ENCODE results near the gene ZNF136. TPM values are rescaled to one million over a fixed set of nuclear protein-coding genes. Genes with fewer than 3 reads are reported as not detected.

The ZNF136 gene
- 3.2 and 4.5 TPM in 2 replicates for total RNA-seq (2014; rRNA removed; shearing (Covaris generic))
- 1.9 and 2.3 TPM in 2 replicates for polyA plus RNA-seq (2015; cell fraction: cytosol; rRNA removed)
- 3.0 and 3.3 TPM in 2 replicates for polyA plus RNA-seq (2015; cell fraction: nucleus; rRNA removed)

DNA sequence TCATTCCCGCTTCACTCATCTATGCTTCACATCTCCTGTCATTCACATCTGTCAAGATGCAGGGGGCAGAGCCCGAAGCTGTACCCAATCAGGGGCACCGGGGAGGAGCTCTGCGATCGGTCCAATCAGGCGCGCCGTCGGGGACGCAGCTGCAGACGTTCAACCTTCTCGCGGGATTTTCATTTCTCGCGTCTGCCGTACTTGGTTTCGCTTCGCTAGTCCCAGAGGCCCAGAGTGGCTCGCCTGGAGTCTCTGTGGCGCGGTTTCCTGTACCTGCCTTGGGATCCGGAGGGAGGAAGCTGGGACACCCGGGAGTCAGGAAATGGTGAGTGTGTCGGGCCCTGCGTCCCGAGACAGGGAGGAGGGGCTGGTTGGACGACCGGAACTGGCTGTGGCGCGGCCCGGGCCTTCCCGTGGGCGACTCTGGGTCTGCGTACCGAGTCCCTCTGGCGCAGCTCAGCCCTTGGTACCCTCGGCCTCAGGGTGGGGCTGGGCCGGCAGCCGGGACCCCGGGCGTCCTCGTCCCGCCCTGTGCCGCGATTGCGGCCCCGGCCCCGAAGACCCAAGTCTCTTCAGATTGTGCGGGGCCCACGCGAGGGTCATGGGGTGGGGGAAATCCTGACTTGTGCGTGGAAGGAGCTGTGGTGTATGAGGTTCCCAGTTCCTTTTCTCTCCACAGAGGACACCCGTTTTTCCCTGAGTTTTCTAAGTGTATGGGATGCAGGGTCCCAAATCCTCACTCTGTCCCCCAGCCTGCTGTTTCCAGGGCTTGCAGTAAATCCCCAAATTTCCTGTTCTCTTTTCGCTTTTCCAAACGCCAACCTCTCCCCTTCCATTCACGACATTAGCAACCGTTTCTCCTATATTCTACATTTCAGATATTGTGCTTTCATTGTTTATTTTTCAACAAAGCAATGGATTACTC, at the start of gene ZNF136:
Gene ZNF136 (plus strand): TSS at position 215 of the 925 bp plus-strand sequence. CDS start 108 bp downstream, at position 323.
- in situ Hi-C loops (cut with HindIII; ENCODE audit: low pct_unique_long_range_greater_than_20kb, low sequenced_read_pairs) = no loop called here
- peak; percentile 93 for DNase-seq (ENCODE audit: low read depth, low spot score)

DNA sequence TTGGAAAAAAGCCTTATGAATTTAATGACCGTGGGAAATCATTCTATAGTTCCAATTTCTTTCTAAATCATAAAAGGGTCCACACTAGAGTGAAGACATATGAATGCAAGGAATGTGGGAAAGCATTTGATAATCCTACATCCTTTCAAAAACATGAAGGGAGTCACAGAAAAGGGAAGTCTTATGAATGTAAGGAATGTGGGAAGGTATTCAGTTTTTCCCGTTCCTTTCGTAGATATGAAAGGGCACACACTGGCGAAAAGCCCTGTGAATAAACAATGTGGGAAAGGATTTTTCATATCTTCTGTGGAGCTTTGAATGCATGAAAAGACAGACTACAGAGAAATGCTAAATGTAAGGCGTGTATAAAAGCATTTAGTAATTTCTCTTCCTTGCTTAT, 49.8 kb upstream of the ZNF136 start:
- in situ Hi-C loops (cut with HindIII; ENCODE audit: low pct_unique_long_range_greater_than_20kb, low sequenced_read_pairs) = no loop called here
- no peak for DNase-seq (ENCODE audit: low read depth, low spot score)

DNA sequence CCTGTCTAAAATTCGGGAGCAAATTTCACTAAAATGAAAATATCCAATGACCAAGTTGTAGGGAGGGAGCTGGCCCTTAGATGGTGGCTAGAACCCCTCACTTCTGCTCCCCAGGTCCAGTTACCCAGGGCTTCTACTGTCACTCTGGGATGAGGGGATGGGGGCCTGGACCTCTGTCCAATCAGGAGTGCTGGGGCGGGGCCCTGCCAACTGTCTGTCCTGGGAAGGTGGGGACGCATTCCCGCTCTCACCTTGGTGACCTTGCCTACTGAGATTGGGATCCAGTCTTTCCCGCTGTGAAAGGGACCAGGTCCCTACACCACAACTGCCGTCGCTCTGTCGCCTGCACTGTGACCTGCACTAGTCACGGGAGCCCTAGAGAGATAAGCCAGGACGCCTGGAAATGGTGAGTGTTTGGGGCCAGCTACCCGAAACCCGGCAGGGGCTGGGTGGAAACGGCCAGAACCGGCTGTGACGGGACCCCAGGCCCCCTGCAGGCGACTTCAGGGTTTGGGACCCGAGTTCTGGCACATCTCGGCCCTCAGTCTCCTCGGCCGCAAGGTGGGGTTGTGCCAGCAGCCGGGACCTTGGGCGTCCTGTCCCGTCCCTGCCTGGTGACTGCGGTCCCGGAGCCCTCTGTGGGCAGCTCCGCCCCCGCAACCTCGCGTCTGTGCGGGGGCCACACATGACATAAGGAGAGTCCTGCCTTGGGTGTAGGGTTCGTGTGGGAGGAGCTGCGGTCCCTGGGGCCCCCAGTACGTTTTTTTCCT, 45.5 kb upstream of the ZNF136 start:
- in situ Hi-C loops (cut with HindIII; ENCODE audit: low pct_unique_long_range_greater_than_20kb, low sequenced_read_pairs) = no loop called here
- DNase-seq (ENCODE audit: low read depth, low spot score) = no peak

DNA sequence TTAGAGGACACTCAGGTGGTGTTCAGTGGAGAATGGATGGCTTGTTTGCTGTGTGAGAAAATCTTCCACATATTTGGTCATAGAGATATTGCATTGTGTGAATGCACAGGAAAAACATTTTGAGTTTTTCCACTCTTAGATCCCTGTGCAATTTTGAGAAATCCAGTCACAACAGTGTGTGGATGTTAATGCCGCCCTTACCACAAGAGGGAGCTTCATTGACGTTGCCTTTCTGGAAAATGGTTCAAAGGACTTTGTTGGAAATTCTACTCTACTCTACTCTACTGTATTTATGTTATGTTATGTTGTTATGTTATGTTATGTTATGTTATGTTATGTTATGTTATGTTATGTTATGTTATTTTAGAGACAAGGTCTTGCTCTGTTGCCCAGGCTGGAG, 36.2 kb upstream of the ZNF136 start:
- DNase-seq (ENCODE audit: low read depth, low spot score) = peak; percentile 36
- in situ Hi-C loops (cut with HindIII; ENCODE audit: low pct_unique_long_range_greater_than_20kb, low sequenced_read_pairs) = no loop called here

DNA sequence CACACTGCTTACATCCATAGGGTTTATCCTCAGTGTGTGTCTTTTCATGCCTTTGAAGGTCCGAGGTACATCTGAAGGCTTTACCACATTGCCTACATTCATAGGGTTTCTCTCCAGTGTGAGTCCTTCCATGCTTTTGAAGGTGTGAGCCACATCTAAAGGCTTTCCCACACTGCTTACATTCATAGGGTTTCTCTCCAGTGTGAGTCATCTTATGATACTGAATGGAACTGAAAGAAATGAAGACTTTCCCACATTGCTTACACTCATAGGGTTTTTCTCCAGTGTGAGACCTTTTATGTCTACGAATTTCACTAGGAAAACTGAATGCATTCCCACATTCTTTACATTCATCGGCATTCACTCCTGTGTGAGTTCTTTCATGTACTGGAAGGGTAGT, 29.8 kb upstream of the ZNF136 start:
- DNase-seq (ENCODE audit: low read depth, low spot score) = no peak
- in situ Hi-C loops (cut with HindIII; ENCODE audit: low pct_unique_long_range_greater_than_20kb, low sequenced_read_pairs) = no loop called here

DNA sequence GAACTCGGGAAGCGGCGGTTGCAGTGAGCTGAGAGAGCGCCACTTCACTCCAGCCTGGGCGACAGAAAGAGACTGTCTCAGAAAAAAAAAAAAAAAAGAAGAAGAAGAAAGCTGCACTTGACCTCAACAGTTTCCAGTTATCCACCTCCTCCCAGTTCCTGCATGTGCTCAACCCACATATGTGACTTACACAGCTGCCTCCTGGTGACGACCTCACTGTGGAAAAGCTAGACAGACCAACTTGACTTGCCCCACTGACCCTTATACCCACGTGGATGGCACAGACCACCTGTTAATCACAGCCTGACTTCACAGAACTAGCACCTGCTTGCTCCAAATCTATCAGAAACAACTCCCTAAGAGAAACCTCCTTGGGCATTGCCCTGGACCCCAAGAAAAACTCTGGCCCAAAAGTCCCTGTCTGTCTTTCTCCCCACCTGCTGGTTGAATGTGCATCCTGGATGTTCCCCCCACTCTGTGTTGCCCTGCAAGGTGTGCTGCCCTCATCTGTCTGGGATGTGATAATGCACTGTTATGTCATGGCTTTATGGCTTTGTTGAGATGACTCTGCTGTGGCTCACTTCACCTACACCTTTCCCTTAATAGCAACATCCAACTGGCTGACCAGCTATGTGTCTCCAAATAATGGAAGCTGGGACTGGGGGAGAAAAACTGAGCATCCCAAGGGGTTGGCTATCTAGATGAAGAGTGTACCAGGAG, 25.5 kb upstream of the ZNF136 start:
- no peak for DNase-seq (ENCODE audit: low read depth, low spot score)
- in situ Hi-C loops (cut with HindIII; ENCODE audit: low pct_unique_long_range_greater_than_20kb, low sequenced_read_pairs) = no loop called here

DNA sequence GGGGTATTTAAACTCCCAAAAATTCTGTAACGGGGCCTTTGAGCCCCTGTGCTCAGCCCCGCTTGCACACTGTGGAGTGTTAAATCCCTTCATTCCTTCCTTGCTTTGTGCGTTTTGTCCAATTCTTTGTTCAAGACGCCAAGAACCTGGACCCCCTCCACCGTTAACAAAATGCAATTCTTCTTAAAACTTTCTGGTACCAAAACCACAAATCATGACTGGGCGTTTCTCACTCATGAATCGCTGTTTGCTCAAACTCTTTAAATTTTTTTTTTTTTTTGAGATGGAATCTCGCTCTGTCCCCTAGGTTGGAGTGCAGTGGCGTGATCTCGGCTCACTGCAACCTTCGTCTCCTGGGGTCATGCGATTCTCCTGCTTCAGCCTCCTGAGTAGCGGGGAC, 23.6 kb upstream of the ZNF136 start:
- DNase-seq (ENCODE audit: low read depth, low spot score) = no peak
- in situ Hi-C loops (cut with HindIII; ENCODE audit: low pct_unique_long_range_greater_than_20kb, low sequenced_read_pairs) = no loop called here

DNA sequence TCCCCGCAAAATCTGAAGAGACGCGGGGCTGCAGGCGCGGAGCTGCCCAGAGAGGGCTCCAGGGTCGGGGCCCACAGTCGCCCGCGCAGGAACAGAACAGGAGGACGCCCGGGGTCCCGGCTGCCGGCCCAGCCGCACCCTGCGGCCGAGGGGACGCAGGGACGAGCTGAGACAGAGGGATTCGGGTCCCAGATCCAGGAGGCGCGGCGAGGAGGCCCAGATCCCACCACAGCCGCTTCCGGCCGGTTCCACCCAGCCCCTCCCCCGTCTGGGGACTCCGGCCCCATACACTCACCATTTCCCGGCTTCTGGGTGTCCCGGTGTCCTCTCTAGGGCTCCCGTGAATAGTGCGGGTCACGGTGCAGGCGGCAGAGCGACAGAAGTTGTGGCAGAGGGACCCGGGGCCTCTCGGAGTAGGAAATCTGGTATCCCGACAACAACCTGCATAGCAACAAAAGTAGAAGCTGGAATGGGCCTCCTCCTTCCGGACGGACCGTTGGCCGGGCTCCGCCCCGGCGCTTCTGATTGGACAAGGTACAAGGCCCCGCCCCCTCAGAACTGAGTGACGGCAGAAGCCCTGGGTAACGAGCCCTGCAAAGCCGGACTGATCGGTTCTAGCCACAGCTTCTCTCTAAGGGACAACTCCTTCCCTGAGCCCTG, 22.9 kb upstream of the ZNF136 start, which contains the start of gene ZNF20:
Gene ZNF20 (minus strand): TSS at position 466 of the 660 bp plus-strand sequence. CDS start 168 bp downstream, at position 298.
- DNase-seq (ENCODE audit: low read depth, low spot score) = peak; percentile 90
- in situ Hi-C loops (cut with HindIII; ENCODE audit: low pct_unique_long_range_greater_than_20kb, low sequenced_read_pairs) = no loop called here

DNA sequence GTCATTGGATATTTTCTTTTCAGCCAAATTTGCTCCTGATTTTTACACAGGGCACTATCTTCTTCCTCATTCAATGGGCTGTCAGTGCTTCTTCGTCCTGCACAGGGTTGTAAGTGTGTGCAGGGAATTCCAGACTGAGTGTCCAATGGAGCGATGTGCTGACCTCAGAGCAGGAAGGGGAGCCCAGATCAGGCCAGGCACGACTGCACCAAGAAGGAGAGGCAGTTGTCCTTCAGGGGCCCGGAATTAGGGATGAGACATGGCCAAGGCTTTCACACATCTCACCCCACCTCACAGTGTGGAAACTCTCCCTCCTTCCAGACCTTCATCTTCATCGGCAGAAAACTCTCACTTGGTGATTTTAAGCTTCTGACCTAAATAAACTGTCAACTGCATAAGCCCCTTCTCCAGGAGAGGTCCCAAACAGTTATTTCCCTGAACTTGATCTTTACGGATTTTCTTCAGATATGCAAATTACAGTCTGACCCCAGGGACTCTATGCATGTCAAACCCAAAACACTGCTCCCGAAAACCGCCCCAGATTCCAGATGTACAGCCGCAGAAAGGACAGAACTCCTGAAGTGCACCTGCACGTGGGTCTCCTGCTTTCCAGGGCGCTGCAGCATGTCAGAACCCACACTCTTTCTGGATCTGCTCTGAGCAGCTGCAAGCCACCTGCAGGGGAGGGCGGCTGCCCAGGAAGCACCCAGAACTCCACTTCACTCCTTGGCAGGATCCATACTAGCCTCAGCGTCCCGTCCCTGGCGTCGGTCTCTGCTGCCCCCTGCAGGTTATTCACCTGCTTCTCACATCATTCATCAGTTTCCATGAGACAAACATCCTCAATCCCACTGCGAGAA, 22.1 kb upstream of the ZNF136 start:
- DNase-seq (ENCODE audit: low read depth, low spot score) = peak; percentile 82
- in situ Hi-C loops (cut with HindIII; ENCODE audit: low pct_unique_long_range_greater_than_20kb, low sequenced_read_pairs) = no loop called here

DNA sequence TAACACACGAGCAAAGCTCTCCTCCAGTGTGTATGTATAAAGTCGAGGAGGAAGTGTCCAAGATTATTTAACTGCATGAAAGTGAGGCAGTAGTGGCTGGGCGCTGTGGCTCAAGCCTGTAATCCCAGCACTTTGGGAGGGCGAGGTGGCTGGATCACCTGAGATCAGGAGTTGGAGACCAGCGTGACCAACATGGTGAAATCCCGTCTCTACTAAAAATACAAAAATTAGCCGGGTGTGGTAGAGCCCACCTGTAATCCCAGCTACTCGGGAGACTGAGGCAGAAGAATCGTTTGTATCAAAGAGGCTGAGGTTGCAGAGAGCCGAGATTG, 21.5 kb upstream of the ZNF136 start:
- in situ Hi-C loops (cut with HindIII; ENCODE audit: low pct_unique_long_range_greater_than_20kb, low sequenced_read_pairs) = no loop called here

DNA sequence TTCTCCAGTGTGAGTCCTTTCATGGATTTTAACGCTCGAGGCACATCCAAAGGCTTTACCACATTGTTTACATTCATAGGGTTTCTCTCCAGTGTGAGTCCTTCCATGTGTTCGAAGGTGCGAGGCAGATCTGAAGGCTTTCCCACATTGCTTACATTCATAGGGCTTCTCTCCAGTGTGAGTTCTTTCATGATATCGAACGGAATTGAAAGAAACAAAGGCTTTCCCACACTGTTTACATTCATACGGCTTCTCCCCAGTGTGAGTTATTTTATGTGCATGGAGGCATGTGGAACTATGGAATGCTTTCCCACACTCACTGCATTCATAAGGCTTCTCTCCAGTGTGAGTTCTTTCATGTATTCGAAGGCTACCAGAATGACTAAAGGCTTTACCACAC, 17.5 kb upstream of the ZNF136 start:
- no peak for DNase-seq (ENCODE audit: low read depth, low spot score)
- in situ Hi-C loops (cut with HindIII; ENCODE audit: low pct_unique_long_range_greater_than_20kb, low sequenced_read_pairs) = no loop called here

More for the DNA sequence above, 21.5 kb upstream of the ZNF136 start:
- DNase-seq (ENCODE audit: low read depth, low spot score) = no peak

DNA sequence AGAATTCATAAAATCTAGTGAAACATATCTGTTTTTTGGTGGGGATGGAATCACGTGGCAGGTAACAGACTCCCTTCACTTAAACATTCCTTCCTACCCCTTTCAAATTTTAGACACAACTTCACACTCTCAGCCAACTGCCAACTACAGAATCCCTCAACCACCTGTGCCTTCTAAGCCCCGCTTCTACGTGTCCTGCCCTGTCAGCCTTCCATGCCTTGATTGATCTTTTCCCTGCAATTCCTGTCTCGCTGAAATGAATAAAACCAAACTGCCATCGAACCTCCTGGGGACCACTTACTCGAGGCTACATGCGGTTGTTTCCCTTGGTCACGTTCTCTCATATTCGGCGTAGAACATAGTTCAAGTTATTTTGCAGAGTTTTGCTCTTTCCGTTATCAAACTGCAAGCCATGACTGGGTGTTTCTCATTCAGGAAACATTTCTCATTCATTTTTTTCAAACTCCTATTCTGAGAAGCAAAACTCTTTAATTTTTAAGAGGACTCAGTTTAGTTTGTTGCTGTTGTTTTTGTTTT, 7.5 kb upstream of the ZNF136 start:
- in situ Hi-C loops (cut with HindIII; ENCODE audit: low pct_unique_long_range_greater_than_20kb, low sequenced_read_pairs) = no loop called here
- no peak for DNase-seq (ENCODE audit: low read depth, low spot score)

DNA sequence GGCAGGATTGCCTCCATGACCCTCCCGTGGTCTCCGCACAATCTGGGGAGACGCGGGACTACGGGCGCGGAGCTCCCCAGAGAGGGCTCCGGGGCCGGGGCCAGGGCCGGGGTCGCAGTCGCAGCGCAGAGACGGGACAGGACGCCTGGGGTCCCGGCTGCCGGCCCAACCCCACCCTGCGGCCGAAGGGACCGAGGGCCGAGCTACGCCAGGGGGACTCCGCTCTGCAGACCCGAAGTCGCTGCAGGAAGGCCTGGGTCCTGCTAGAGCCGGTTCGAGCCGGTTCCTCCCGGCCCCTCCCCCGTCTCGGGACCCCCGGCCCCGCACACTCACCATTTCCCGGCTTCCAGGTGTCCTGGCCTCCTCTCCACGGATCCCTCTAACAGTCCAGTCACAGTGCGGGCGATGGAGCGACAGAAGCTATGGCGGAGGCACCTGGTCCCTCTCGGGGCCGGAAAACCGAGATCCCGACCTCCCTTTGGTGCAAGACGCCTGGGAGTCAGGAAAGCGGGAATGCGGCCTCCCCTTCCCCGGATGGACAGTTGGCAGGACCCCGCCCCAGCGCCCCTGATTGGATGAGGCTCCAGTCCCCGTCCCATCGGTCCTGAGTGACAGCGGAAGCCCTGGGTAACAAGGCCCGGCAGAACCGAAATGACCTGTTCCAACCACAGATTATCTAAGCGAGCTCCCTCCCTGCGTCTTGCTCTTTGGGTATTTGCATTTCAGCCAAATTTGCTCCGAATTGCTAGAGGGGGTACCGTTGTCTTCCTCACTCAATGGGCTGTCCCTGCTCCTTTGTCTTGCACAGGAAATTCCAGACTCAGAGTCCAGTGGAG, 6.5 kb upstream of the ZNF136 start, which contains the start of gene ZNF625:
Gene ZNF625 (minus strand): TSS at position 512 of the 836 bp plus-strand sequence. CDS start 176 bp downstream, at position 336.
- DNase-seq (ENCODE audit: low read depth, low spot score) = peak; percentile 61
- in situ Hi-C loops (cut with HindIII; ENCODE audit: low pct_unique_long_range_greater_than_20kb, low sequenced_read_pairs) = no loop called here

DNA sequence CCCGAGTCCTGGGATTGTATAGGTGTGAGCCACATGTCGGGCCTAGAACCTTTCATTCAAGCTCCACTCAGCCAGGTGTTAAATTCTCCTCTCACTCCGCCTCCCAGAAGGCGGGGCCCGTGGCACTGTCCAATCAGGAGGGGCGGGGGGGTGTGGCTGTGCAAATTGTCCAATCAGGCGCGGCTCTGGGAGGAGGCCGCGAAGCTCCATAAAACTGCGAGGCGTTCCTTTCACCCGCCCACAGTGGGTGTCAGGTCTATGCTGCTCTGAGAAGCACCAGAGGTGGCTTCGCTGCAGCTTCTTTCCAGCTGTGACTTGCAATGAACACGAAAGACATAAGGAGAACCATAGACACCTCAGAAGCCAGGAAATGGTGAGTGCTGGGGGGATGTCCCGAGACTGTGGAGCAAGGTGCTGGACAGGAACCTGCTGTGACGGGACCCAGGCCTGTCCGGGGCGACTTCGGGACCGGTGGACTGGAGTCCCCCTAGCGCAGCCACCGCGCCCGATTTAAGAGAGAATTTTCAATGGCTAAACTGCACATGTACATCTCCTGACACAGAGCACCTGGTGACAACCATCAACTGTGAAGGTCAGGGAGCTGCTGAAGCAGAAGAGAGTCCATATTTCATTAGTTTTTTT, 3.0 kb upstream of the ZNF136 start:
- in situ Hi-C loops (cut with HindIII; ENCODE audit: low pct_unique_long_range_greater_than_20kb, low sequenced_read_pairs) = no loop called here
- no peak for DNase-seq (ENCODE audit: low read depth, low spot score)

DNA sequence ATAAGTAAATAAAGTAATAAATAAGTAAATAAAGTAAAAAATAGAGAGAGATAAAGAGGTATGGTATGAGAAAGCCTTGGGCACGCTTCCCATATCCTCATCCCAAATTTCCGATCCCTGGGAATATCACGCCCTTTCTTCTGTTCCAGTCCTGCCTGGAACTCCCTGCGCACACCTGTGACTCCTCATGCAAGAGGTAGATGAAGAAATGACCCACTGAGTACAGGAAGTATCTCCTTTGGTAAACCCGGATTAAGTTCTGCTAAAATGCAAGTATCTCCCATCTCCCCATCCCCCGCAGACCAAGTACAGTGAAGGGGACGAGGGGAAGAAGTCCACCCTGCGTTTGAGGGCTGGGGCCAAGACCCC, 399 bp upstream of the ZNF136 start:
- in situ Hi-C loops (cut with HindIII; ENCODE audit: low pct_unique_long_range_greater_than_20kb, low sequenced_read_pairs) = no loop called here
- DNase-seq (ENCODE audit: low read depth, low spot score) = no peak
